Hematopoietic multipotent progenitor cell treated with erythropoietin and hydrocortisone succinate and interleukin-3 and kit ligand, for 8 days (in vitro differentiated cells): ENCODE measurements around the gene MCF2L.
A peak's percentile ranks its signal among the peaks of the same experiment; 100 is the strongest.
"Not testable (repeated sequence)": the region's sequence is repeated elsewhere in the genome, so short reads cannot be mapped to it uniquely, and the experiment has no call there.

ENCODE experiments used
- DNase-seq: peaks from one replicate; pipeline ENCODE4 v3.0.0-alpha.2; 2015

Gene MCF2L

GRCh38 chr13:112968910-112969691 lies at the start of gene MCF2L:
TSS of gene MCF2L (plus strand) at chr13:112969214. CDS start at chr13:112969380, 166 bp downstream.
- no peak for DNase-seq

- no peak for DNase-seq
These were observed 45.1 kb upstream of the MCF2L start for GRCh38 chr13:112923962-112924361.

GRCh38 chr13:112924365-112924764 lies 44.6 kb upstream of the MCF2L start:
- DNase-seq: no peak

GRCh38 chr13:112926003-112926402 lies 43.0 kb upstream of the MCF2L start:
- no peak for DNase-seq

GRCh38 chr13:112926993-112927392 lies 42.0 kb upstream of the MCF2L start:
- DNase-seq: no peak

GRCh38 chr13:112928020-112928971 lies 40.7 kb upstream of the MCF2L start:
- DNase-seq: no peak

GRCh38 chr13:112928972-112929782 lies 39.8 kb upstream of the MCF2L start:
- DNase-seq: no peak

GRCh38 chr13:112929783-112930055 lies 39.3 kb upstream of the MCF2L start:
- DNase-seq: no peak

- DNase-seq: no peak
These were observed 38.8 kb upstream of the MCF2L start for GRCh38 chr13:112930192-112930591.

GRCh38 chr13:112931028-112931934 lies 37.7 kb upstream of the MCF2L start:
- no peak for DNase-seq

GRCh38 chr13:112932971-112933370 lies 36.0 kb upstream of the MCF2L start:
- no peak for DNase-seq

GRCh38 chr13:112933649-112934048 lies 35.4 kb upstream of the MCF2L start:
- no peak for DNase-seq

- no peak for DNase-seq
These were observed 34.9 kb upstream of the MCF2L start for GRCh38 chr13:112934078-112934477.

- DNase-seq: no peak
These were observed 30.3 kb upstream of the MCF2L start for GRCh38 chr13:112938680-112939079.

GRCh38 chr13:112940236-112940635 lies 28.8 kb upstream of the MCF2L start:
- no peak for DNase-seq

- DNase-seq: no peak
These were observed 27.7 kb upstream of the MCF2L start for GRCh38 chr13:112941349-112941748.

GRCh38 chr13:112941765-112942164 lies 27.2 kb upstream of the MCF2L start:
- DNase-seq: not testable (repeated sequence)

- peak; percentile 96 for DNase-seq
These were observed 26.2 kb upstream of the MCF2L start for GRCh38 chr13:112942689-112943308.

- peak; percentile 2 for DNase-seq
These were observed 25.5 kb upstream of the MCF2L start for GRCh38 chr13:112943309-112944125.

GRCh38 chr13:112947796-112948195 lies 21.2 kb upstream of the MCF2L start:
- no peak for DNase-seq
